Lower leg skin (tissue), 3 donors: ENCODE results near the gene LRRC72.

ENCODE experiments used
- POLR2A ChIP-seq, 2 donors: fragments of 450-650 bp; IDR thresholded peaks; one replicate each; pipeline ENCODE4 v1.6.1; 2016 to 2017; ENCODE audit warnings: antibody characterized with exemption in 2 of 2, mild to moderate bottlenecking in 1 of 2, moderate library complexity in 1 of 2
- TF ChIP-seq, protein P1 (sequence below), 3 donors: fragments of 450-650 bp; IDR thresholded peaks; one replicate each; pipeline ENCODE4 v1.5.1; 2016; ENCODE audit warnings: antibody characterized with exemption in 3 of 3, mild to moderate bottlenecking in 3 of 3, moderate library complexity in 2 of 3

DNA sequence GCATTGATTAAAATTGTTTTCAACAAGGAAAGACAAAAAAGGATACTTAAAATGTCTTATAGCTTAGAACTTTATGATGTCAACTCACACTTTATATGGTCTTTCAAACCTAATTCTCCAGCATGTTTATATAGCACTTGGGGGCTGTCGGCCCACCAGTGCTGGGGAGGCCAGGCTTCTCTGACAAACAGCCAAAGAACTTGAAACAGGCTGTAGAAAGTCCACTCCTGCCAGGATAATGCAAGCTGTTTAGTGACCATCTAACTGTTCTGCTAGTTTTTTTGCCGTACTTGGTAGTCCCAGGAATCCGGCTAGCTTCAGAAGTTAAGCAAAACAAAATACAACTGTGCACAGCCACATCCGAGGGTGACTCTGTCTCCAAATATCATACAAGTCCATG, 47.5 kb upstream of the LRRC72 start:
- TF ChIP-seq, protein P1, sequence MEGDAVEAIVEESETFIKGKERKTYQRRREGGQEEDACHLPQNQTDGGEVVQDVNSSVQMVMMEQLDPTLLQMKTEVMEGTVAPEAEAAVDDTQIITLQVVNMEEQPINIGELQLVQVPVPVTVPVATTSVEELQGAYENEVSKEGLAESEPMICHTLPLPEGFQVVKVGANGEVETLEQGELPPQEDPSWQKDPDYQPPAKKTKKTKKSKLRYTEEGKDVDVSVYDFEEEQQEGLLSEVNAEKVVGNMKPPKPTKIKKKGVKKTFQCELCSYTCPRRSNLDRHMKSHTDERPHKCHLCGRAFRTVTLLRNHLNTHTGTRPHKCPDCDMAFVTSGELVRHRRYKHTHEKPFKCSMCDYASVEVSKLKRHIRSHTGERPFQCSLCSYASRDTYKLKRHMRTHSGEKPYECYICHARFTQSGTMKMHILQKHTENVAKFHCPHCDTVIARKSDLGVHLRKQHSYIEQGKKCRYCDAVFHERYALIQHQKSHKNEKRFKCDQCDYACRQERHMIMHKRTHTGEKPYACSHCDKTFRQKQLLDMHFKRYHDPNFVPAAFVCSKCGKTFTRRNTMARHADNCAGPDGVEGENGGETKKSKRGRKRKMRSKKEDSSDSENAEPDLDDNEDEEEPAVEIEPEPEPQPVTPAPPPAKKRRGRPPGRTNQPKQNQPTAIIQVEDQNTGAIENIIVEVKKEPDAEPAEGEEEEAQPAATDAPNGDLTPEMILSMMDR (IDR thresholded peaks at IDR 0.05), result no peak
- TF ChIP-seq POLR2A (IDR thresholded peaks at IDR 0.05), result no peak
